HG03135 (cell line): ENCODE data around the gene REELD1.
A peak's percentile ranks its signal among the peaks of the same experiment; 100 is the strongest.

Experiments used
- ATAC-seq: cut with Tn5 transposase; IDR thresholded peaks from one replicate; pipeline ENCODE4 v1.9.1; 2021; ENCODE audit warnings: mild to moderate bottlenecking, moderate library complexity; ENCODE audit not compliant: unreplicated experiment

REELD1 gene

DNA sequence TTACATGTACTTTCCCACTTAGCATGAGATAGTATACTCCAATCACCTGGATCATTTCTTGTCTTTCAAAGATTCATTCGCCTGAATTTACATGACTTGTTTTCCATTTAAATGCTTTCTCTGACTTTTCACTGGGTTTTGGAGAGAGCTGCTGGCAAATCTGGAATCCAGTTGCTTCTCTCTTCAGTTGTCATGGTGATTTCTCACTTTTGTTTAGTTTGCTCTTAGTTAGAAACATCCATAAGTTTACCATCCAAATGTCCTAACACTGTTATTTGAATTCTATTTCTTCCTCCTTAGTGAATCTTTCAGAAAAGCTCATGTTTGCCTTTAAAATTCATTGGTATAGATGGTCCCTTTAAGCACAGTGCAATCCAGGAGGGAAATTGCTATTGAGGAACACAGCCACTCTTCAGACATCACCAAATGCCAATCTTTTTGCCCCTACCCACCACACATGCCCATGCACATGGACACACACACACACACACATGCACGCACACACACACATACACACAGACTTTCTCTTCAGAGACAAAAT, 51.7 kb downstream of the REELD1 start:
- no peak for ATAC-seq

DNA sequence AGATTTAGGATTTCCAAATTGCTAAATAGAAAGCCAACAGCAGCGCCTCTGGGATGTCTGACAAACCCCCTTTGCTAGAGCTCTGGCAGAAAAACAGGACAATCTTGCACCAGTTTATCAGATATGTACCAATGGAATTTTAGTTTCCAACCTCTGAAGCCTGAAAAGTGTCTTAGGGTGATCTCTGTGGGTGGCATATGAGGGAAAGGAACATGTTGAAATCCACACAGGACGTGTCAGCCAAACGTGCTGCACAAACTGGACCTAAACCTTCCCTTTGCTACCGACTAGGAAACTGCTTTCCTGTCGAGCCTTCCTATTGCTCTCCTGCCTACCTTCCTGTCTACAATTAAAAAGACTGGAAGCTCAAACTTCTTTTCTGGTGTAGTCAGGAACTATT, 53.5 kb downstream of the REELD1 start:
- ATAC-seq: no peak

DNA sequence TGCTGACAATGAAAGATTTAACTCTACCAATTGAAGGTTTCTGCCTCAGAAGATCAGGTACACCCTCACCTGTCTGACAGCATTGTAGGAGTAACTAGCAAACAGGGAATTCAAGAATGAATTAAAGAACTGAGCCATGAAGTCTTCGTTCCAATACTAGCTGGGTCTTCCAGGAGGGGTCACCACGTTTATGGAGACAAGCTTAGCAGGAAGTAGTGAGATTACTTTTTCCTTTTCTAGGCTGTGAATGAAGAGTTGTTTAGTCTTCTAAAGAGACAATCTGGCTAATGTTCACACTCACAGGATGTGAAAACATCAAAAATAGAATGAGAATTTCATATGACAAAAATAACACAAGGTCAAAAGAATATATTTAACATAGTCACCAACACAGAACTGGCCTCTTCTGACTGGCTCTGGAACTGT, 54.9 kb downstream of the REELD1 start:
- ATAC-seq: peak; percentile 59

DNA sequence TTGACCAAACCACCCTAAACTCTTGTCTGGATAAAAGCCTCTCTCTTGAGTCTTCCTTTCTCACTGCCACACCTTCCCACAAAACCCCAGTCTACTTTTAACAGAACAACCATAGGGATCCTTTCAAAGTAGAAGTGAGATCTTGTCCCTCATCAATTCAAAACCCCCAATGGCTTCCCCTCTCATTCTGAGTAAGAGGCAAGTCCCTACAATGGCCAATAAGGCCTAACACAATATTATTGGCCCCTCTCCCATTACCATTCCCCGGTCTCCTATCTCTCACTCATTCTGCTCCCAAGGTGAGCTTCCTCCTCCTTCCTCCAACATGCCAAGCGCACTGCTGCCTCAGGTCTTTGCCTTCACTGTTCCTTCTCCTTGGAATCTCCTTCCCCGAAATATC, 57.1 kb downstream of the REELD1 start:
- no peak for ATAC-seq

DNA sequence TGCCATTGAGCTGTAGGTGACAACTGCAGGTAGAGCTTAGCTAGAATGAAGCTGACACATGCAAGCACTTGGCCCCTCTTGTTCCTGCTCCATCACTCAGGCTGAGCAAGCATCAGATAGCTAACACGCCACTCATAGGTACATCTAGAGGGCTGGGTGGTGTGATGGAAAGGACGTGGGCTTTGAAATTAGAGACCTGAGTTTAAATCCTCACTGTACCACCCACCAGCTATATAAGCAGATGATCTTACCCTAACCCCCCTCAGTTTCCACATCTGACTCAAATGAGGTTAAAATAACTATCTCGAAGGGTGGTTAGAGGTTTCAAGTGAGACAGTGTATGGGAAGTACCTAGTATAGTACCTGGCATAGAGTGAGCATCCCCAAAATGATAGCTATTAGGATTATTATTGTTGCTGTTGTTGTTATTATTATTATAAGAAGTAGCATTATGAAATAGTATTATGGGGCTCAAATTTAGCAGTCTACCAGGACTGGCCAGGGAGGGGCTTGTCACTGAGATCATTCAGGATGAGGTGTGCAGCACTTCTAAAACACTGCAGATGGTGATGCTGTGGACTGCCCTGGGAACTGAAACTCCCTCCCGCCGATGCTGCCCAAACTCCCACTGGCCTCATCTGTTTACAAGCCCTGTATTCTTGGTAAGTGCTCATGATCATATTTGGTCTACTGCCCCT, 59.0 kb downstream of the REELD1 start:
- peak; percentile 66 for ATAC-seq

DNA sequence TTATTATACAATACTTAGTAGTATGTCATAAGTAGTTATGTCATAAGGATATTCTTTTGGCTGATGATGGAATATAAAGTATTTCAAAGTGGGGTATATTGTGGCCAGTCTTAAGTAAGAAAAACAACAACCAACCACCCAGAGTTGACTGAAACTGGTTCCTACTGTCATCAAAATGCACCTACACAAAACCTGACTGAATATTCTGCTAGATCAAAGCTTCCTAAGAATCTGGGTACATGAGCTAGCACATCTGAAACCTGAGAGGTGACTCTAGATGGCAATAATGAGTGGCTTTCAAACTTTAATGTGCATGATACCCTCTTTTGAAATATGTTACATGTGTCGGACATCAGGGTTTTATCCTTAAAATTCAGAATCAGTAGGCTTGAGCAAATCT, 60.4 kb downstream of the REELD1 start:
- ATAC-seq: no peak

DNA sequence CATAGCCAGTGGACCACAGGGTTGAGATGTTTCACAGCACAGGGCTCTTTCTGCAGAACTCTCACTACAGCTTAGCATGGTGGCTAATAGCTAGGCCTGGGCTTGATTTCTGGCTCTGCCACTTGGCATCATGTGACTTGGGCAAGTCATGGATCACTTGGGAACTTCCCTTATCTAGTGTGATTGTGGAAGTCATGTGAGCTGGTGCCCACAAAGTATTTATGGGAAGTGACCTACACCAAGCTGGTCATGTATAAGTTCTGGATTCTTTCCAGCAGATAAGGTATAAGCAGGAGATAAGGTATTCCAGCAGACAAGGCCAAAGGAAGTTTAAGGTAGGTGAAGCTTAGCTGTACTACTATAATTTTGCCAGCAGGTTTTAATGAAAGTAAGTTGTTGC, 61.0 kb downstream of the REELD1 start:
- no peak for ATAC-seq

DNA sequence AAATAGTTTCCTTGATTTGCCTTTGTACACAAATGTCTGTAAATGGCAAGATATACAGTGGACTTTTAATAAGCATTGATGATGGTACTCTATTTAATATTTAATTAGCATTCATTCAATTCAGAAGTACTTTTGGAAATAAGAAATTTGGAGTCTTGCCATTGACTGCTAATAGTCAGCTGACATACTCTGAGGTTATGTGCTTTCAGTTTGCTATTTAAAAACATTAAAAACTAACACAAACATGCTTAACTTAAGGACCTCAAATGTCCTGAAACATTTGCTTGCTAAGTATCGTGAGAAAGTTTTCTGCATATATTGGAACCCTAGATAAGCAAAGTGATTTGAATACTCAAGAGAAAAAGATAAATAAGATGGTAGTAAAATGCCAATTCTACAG, 64.6 kb downstream of the REELD1 start:
- ATAC-seq: no peak
